Skin of body (tissue), 2 donors: Measurements from ENCODE around the gene ZNF554. TPM values are rescaled to one million over a fixed set of nuclear protein-coding genes. Genes with fewer than 3 reads are reported as not detected.
"Not testable (repeated sequence)": the region's sequence is repeated elsewhere in the genome, so short reads cannot be mapped to it uniquely, and the experiment has no call there.

ENCODE experiments used
- DNase-seq: peaks from one replicate; lab custom pipeline; 2025; lab: John Stamatoyannopoulos, UW
- total RNA-seq: library from RNA; depleted of rRNA; stranded (reverse); fragments of >200 nt; gene quantifications from one replicate; pipeline ENCODE4 v1.2.3, GENCODE V29; 2014

Gene ZNF554
- total RNA-seq, 1 donor from 2014 or later = 5.8 TPM

GRCh38 chr19:2790557-2791271 is 29.0 kb upstream of the ZNF554 start:
- DNase-seq = no peak

DNA sequence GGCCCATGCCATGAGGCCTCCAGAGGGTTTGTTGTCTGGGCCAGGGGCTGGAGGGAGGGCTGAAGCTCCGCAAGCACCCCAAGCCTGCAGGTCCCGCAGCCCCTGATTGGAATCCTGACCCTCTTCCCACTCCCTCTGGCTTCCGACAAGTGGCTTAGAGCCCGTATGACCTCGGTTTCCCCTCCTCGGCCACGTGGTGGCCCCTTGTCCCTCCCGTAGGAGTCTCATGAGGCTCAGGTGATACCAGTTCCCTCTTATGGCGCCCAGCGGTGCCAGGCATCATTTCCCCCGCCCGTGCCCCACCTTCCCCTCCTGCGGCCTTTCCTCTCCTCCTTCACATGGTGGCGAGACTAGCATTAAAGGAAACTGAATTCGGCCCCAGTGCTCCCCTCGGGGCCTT is 28.2 kb upstream of the ZNF554 start:
- DNase-seq = no peak

- no peak for DNase-seq
These were observed 27.8 kb upstream of the ZNF554 start for GRCh38 chr19:2791876-2792275.

DNA sequence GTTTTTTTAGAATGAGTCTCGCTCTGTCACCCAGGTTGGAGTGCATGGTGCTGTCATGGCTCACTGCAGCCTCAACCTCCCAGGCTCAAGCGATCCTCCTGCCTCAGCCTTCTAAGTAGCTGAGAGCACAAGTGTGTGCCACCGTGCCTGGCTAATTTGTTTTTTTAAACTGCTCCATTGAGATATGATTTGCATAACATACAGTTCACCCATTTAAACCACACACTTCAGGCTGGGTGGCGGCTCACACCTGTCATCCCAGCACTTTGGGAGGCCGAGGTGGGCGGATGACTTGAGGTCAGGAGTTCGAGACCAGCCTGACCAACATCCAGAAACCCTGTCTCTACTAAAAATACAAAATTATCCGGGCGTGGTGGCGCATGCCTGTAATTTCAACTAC is 27.0 kb upstream of the ZNF554 start:
- not testable (repeated sequence) for DNase-seq

DNA sequence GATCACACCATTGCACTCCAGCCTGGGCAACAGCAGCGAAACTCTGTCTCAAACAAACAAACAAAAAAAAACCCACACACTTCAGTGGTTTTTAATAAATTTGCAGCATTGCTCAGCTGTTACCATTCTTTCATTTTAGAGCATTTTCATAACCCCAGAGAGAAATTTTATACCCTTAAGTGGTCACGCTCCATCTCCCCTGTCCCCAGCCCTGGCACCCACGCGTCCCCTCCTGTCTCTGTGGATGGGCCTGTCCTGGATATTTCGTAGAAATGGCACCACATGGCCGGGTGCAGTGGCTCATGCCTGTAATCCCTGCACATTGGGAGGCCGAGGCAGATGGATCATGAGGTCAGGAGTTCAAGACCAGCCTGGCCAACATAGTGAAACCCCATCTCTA is 26.5 kb upstream of the ZNF554 start:
- no peak for DNase-seq

- DNase-seq = no peak
These were observed 26.1 kb upstream of the ZNF554 start for GRCh38 chr19:2793577-2793976.

DNA sequence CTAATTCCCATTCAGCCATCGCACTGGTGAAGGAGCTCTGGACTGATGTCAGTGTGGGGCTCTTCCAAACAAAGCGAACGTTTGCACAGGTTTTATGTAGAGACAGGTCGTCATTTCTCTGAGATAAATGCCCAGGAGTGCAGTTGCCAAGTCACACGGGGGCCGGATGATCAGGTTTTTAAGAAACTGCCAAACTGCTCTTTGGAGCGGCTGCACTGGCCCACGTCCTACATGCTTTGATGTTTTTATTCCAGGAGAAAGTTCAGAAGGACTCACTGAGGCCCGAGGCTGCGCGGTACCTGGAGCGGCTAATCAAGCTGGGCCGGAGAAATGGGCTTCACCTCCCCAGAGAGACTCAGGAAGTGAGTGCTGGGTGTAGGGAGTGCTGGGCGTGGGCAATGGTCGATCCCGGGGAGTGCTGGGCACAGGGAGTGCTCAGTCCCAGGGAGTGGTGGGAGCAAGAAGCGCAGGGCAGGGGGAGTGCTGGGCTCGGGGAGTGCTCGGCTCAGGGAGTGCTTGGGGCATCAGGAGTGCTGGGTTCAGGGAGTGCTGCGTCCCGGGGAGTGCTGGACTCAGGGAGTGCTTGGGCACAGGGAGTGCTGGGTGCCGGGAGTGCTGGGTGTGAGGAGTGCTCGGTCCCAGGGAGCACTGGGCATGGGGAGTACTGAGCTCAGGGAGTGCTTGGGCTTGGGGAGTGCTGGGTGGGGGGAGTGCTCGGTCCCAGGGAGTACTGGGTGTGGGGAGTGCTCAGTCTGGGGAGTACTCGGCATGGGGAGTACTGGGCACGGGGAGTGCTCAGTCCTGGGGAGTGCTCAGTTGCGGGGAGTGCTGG is 23.6 kb upstream of the ZNF554 start:
- no peak for DNase-seq

DNA sequence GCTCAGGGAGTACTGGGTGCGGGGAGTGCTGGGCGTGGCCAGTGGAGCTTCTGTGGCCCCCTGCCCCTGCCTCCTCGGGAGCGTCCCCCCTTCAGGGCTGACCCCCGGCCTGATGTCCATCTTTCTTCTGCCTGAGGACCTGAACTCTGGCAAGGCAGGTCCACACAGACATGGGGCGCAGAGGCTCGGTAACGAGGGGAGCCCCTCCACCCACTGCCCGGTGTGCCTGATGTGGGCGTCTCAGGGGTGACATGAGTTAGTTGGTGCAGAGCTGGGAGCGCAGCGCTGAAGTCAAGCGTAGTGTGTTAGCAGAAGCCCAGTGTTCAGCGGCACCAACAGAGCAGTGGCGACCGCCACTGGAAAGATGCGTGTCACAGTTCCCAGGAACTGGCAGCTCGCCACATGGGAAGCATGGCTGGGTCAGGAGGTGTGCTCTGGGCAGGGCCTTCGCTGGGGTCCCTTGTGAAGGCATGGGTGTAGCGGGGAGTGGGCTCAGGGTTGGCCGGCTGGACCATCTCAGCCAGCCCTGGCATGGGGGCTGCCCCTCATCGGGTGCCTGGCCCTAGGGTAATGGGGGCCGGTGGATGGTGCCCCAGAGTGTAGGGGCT is 22.9 kb upstream of the ZNF554 start:
- DNase-seq = no peak

DNA sequence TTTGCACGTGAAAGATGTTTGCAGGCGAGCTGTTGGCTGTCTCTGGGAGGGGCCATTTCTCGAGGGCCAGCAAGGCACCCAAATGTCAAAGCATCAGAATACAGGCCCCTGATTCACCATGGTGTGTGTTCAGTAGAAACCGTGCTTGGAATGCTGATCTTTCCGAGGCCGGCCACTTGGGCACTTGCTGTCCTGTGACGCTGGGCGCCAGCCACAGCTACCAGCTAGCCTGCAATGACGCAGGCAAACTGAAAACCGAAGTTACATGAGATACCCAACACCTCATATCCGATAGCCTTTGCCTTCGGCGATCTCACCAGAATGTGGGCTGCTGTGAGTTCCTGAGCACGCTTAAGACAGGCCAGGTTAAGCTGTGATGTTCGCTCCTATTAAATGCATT is 22.4 kb upstream of the ZNF554 start:
- DNase-seq = no peak

- no peak for DNase-seq
These were observed 21.4 kb upstream of the ZNF554 start for GRCh38 chr19:2798158-2798685.

DNA sequence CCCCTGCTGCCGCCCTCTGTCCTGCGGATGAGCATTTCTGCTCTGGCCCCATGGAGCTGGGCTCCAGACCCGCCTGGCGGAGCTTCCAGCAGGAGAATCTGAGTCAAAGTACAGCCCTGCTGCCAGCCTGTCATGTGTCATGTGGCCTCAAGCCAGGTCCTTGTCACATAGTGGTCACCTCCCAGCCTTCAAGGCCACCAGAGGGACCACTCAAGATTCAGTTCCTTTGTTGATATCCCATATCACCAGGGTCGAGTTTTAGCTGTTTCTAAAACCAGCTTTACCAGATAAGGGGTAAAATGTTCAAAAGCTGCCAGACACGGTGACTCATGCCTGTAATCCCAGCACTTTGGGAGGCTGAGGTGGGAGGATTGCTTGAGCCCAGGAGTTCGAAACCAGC is 20.9 kb upstream of the ZNF554 start:
- DNase-seq = no peak

DNA sequence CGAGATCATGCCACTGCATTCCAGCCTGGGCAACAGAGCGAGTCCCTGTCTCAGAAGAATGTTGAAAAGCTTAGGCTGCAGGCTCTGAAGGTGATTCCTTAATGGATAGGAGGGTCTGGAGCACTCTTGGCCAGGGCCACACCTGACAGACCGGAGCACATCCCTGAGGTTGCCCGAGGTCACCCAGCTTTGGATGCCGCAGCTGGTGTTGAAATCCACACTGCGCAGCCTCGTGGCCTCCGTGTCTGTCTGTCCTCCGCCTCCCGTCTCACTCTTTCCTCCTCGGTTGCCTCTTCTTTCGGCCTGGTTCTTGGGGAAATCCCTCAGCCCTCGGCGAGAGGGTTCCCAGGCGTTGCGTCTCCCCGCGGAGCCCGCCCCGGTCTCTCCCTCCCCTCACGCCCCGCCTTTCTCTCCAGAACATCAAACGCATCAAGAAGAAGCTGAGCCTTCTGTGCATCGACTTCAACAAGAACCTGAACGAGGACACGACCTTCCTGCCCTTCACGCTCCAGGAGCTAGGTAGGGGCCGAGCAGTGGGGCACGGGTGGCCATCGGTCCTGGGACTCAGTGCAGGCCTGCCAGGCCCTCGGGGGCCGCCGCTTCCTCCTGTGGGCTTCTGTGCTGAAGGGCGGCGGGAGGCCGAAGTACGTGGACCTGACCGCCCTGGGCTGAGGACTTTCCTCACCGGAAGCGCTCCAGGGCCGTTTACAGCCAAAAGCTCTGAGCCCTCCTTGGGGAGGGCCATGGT is 20.2 kb upstream of the ZNF554 start:
- no peak for DNase-seq

- DNase-seq = no peak
These were observed 19.2 kb upstream of the ZNF554 start for GRCh38 chr19:2800506-2800905.

DNA sequence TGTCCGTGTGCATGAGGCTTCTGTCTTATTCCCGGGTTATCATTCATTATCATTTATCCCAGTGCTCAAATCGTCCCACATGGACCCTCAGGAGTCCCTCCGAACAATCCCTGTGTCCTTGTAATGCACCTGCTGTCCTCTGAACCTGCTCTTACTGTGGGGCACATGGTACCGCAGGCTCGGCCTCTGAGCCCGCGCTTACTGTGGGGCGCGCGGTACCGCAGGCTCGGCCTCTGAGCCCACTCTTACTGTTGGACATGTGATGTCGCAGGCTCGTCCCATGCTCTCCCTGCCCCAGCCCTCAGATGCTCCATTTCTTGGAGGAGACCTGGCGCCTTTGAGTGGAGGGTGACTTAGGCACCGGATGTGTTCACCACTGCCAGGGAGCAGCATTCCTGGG is 16.8 kb upstream of the ZNF554 start:
- DNase-seq = no peak

GRCh38 chr19:2803486-2804155 is 16.0 kb upstream of the ZNF554 start:
- no peak for DNase-seq

DNA sequence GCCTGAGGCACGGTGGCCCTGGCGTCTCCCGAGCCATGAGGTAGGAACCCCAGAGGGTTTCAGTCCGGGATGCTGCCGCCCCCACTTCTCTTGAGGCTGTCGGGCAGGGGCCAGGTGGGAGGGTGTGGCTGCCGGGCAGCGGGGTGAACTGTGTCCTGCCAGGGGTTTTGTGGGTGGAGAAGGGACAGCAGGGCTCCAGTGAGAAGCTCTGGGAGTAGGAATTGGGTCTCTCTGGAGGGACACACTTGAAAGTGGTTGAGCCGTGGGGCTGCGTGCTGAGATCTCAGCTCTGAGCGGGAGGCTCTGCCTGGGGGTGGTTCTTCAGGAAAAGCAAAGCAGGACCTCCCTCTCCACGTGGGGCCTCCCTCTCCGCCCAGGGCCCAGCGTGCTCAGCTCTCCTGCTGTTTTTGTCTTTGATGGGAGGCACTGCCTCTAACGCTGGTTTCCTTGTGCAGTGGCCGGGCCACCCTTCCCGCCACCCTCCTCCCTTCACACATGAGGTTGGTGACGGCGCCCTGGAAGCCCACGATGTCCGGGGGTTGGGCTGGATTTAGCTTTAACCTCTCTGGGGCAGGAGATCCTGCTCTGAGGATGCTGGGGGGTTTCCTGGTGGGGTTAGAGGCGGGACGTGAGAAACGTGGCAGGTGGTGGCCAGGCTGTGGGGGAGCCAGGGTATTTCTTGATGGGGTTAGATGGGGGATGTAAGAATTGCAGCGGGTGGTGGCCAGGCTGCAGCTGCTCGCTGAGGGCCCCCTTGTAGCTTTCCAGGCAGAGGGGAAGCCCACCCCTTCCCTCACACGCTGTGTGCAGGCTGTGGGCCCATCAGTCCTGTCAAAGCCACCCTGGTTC is 15.3 kb upstream of the ZNF554 start:
- no peak for DNase-seq

DNA sequence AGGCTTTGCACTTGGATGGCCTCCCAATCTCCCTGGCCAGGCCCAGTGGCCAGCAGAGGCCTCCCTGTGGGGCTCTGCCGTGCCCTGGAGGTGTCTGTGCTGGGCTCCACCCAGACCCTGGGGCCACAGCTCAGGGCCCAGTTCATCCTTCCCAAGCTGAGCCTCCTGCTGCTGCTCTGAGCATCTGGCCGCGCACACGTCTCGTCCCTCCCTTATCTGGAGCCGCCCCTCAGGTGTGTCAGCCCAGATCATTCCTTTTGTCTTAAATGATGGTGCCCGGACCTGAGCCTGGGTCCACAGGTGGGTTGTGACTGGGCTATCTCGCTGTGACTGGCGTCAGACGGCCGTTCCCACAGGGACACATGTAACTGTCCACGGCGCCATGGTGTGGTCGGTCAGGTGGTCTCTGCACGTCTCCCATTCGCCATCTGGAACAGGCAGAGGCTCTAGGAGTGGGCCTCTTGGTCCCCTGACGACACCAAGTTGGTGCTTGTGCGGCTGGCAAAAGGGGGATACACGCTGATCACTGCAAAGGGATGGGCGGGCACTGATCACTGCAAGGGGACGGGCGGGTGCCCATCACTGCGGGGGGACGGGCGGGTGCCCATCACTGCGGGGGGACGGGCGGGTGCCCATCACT is 14.3 kb upstream of the ZNF554 start:
- no peak for DNase-seq

- no peak for DNase-seq
These were observed 13.5 kb upstream of the ZNF554 start for GRCh38 chr19:2805991-2806649.
